AG04450 (cell line): Measurements from ENCODE around the gene DIDO1. TPM values are rescaled to one million over a fixed set of nuclear protein-coding genes. Genes with fewer than 3 reads are reported as not detected.

ENCODE experiments used
- CTCF ChIA-PET: fragments of 300-600, 350-600 bp; formaldehyde crosslinking; extraction: SDS; loops from one replicate; lab custom pipeline; 2022; ENCODE audit warnings: antibody characterized with exemption, inconsistent platforms; lab: Charles Lee
- POLR2A ChIA-PET: fragments of 350-600 bp; formaldehyde crosslinking; extraction: SDS; loops from one replicate; lab custom pipeline; 2021; ENCODE audit warnings: antibody characterized with exemption, inconsistent platforms; lab: Yijun Ruan, JAX
- DNase-seq: peaks from one replicate; pipeline ENCODE4 v3.0.0-alpha.2; 2011; ENCODE audit warnings: low read depth, low spot score
- H3K27ac ChIP-seq: one replicate; pipeline ENCODE4 v1.5.1; 2012; ENCODE audit warnings: low read depth, low read length, control low read depth
- H3K27me3 ChIP-seq: one replicate; pipeline ENCODE4 v1.6.0; 2012; ENCODE audit warnings: low read length; ENCODE audit not compliant: control insufficient read depth, insufficient read depth
- H3K4me3 ChIP-seq: 2 replicates; pipeline ENCODE4 v1.5.1; 2011; ENCODE audit warnings: mild to moderate bottlenecking, low read depth, low read length, control low read depth
- H3K9me3 ChIP-seq: 2 replicates; pipeline ENCODE4 v1.5.1; 2012; ENCODE audit warnings: low read length; ENCODE audit not compliant: control insufficient read depth, insufficient read depth
- polyA plus RNA-seq: library from polyadenylated mRNA; depleted of rRNA; stranded (reverse); fragments of >200 nt; gene quantifications from 2 replicates; pipeline ENCODE4 v1.2.3, GENCODE V29; 2011
- TF ChIP-seq, protein P1 (sequence below): IDR thresholded peaks from 2 replicates; pipeline ENCODE4 v1.5.1; 2011; ENCODE audit warnings: low read depth, low read length, control low read depth, inconsistent platforms

The DIDO1 gene
- polyA plus RNA-seq, 1 experiment, result 22.1 TPM

- H3K27ac ChIP-seq, result no peak overlapping the region
- ChIA-PET POLR2A (no interaction called here), CTCF (interaction anchor here (1.4 kb wide), 1 partner anchor 41 kb away, joined by 5 read pairs; no protein-coding TSS in a partner anchor)
- H3K9me3 ChIP-seq, result no peaks in the 10 kb centered on the region; the same call in 1 of the 2 replicates
- H3K27me3 ChIP-seq, result peaks cover 23% of the 10 kb centered on the region
- TF ChIP-seq, protein P1, sequence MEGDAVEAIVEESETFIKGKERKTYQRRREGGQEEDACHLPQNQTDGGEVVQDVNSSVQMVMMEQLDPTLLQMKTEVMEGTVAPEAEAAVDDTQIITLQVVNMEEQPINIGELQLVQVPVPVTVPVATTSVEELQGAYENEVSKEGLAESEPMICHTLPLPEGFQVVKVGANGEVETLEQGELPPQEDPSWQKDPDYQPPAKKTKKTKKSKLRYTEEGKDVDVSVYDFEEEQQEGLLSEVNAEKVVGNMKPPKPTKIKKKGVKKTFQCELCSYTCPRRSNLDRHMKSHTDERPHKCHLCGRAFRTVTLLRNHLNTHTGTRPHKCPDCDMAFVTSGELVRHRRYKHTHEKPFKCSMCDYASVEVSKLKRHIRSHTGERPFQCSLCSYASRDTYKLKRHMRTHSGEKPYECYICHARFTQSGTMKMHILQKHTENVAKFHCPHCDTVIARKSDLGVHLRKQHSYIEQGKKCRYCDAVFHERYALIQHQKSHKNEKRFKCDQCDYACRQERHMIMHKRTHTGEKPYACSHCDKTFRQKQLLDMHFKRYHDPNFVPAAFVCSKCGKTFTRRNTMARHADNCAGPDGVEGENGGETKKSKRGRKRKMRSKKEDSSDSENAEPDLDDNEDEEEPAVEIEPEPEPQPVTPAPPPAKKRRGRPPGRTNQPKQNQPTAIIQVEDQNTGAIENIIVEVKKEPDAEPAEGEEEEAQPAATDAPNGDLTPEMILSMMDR, result no peak
- no peak overlapping the region for H3K4me3 ChIP-seq
- no peak for DNase-seq
Measured at GRCh38 chr20:62968378-62969178, 42.3 kb upstream of the DIDO1 start.

DNA sequence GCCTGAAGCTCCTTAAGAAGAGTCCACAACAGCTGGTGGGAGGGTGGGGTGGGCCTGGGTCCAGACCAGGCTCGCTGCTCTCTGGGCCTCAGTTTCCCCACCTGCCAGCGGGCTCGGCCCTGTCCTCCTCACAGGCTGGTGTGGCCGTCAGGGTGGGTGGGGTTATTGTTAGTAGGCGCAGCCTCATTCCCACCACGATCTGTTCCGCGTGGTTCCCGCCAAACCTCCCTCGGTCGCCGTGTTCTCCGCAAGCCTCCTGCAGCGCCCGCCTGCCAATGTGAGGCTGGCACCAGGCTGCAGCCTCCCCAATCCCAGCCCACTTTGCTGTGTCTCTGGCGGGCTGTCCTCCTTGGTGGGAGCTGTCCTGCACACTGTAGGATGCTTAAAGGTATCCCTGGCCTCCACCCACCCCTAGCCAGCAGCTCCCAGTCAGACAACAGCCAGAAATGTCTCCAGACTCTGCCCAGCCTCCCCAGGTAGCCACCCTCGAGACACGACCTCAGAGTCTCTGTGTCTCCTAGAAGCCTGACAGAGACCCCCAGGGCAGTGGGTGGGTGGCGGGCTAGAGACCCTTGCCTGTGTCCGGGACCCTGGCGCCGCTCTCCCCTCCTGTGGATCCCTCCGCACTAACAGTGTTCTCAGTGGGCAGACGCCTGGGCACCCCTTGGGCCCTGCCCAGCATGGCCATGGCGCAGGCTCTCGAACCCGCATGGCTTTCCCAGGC, 41.5 kb upstream of the DIDO1 start:
- CTCF ChIA-PET, result interaction anchor here (1.4 kb wide), 1 partner anchor 41 kb away, joined by 5 read pairs; no protein-coding TSS in a partner anchor
- POLR2A ChIA-PET, result no interaction called here
- DNase-seq, result no peak
- Histone ChIP-seq H3K4me3 (no peak overlapping the region), H3K27me3 (peaks cover 15% of the 10 kb centered on the region), H3K9me3 (no peaks in the 10 kb centered on the region; the same call in 1 of the 2 replicates), H3K27ac (no peak overlapping the region)
- TF ChIP-seq, protein P1, result no peak

- ChIA-PET CTCF (no interaction called here), POLR2A (no interaction called here)
- no peak for DNase-seq
- no peaks in the 10 kb centered on the region for H3K9me3 ChIP-seq
- H3K4me3 ChIP-seq, result no peak overlapping the region
- TF ChIP-seq, protein P1, result no peak
- peaks cover 14% of the 10 kb centered on the region for H3K27me3 ChIP-seq
- H3K27ac ChIP-seq, result no peak overlapping the region
Measured at GRCh38 chr20:62967149-62967501, 40.8 kb upstream of the DIDO1 start.

GRCh38 chr20:62966212-62967148, 40.2 kb upstream of the DIDO1 start:
- no peak overlapping the region for H3K4me3 ChIP-seq
- no peak for DNase-seq
- TF ChIP-seq, protein P1, result no peak
- peaks cover 13% of the 10 kb centered on the region for H3K27me3 ChIP-seq
- POLR2A ChIA-PET, result no interaction called here
- no peak overlapping the region for H3K27ac ChIP-seq
- H3K9me3 ChIP-seq, result no peaks in the 10 kb centered on the region
- CTCF ChIA-PET, result no interaction called here
